Spleen (tissue), 11 donors: ENCODE measurements around the gene TBC1D19. TPM values are rescaled to one million over a fixed set of nuclear protein-coding genes. Genes with fewer than 3 reads are reported as not detected.
A peak's percentile ranks its signal among the peaks of the same experiment; 100 is the strongest.

ENCODE experiments used
- DNase-seq: peaks from one replicate; pipeline ENCODE4 v3.0.0-alpha.2; 2020
- H3K27ac ChIP-seq, 8 donors: fragments of 200-600 bp; sonication (generic) in 7 of 8; 1 replicate in 4 of 8; 2 replicates in 4 of 8; pipeline versions ENCODE4 v1.5.0 to v1.8.0; 2016 to 2021; ENCODE audit warnings: inconsistent platforms in 4 of 8, mild to moderate bottlenecking in 4 of 8, moderate library complexity in 1 of 8
- H3K27me3 ChIP-seq, 7 donors: fragments of 200-600 bp; sonication (generic) in 6 of 7; replicated peaks in 1 of 7; 1 replicate in 4 of 7; 2 replicates in 3 of 7; pipeline versions ENCODE4 v1.5.0 to v1.8.0; 2016 to 2021; ENCODE audit warnings: inconsistent platforms in 3 of 7, mild to moderate bottlenecking in 1 of 7
- H3K36me3 ChIP-seq, 6 donors: fragments of 200-600 bp; sonication (generic) in 5 of 6; 1 replicate in 4 of 6; 2 replicates in 2 of 6; pipeline versions ENCODE4 v1.5.0 to v1.8.0; 2016 to 2021; ENCODE audit warnings: inconsistent platforms in 2 of 6
- H3K4me1 ChIP-seq, 6 donors: fragments of 200-600 bp; sonication (generic) in 5 of 6; 1 replicate in 3 of 6; 2 replicates in 3 of 6; pipeline versions ENCODE4 v1.5.0 to v1.8.0; 2016 to 2021; ENCODE audit warnings: inconsistent platforms in 3 of 6
- H3K4me3 ChIP-seq, 8 donors: fragments of 200-600 bp; sonication (generic) in 7 of 8; 1 replicate in 4 of 8; 2 replicates in 4 of 8; pipeline versions ENCODE4 v1.5.0 to v1.8.0; 2016 to 2021; ENCODE audit warnings: inconsistent platforms in 4 of 8, mild to moderate bottlenecking in 4 of 8, moderate library complexity in 2 of 8
- H3K9me3 ChIP-seq, 8 donors: fragments of 200-600 bp; sonication (generic) in 7 of 8; 1 replicate in 4 of 8; 2 replicates in 4 of 8; pipeline versions ENCODE4 v1.5.0 to v1.8.0; 2016 to 2021; ENCODE audit warnings: inconsistent platforms in 4 of 8
- CTCF ChIP-seq, 11 experiments: fragments of 200-600 bp in 7 of 11; fragments of 450-650 bp in 4 of 11; sonication (generic) in 4 of 11; IDR thresholded peaks in 8 of 11; conservative IDR thresholded peaks in 3 of 11; 1 replicate in 7 of 11; 2 replicates in 4 of 11; pipeline versions ENCODE4 v1.4.0 to v1.8.0; 2016 to 2021; ENCODE audit warnings: antibody characterized with exemption in 11 of 11, inconsistent platforms in 4 of 11, mild to moderate bottlenecking in 1 of 11
- POLR2A ChIP-seq, 3 donors: fragments of 450-650 bp; IDR thresholded peaks; one replicate each; pipeline ENCODE4 v1.5.1; 2017; ENCODE audit warnings: antibody characterized with exemption in 3 of 3, mild to moderate bottlenecking in 1 of 3
- POLR2AphosphoS5 ChIP-seq, 3 donors: sonication (generic); formaldehyde crosslinking; IDR thresholded peaks; one replicate each; pipeline ENCODE4 v1.5.1; 2017; ENCODE audit warnings: antibody characterized with exemption in 3 of 3
- WGBS, 5 donors: extraction: QIAGEN DNeasy Blood & Tissue Kit in 3 of 5; methylation state at CpG; one replicate each; pipeline versions ENCODE4 v1.1.5 to v1.1.7; 2013 to 2018; 5-methylcytosine and 5-hydroxymethylcytosine counted together
- intact Hi-C: fragments of 100-400 bp; cut with DNase I; formaldehyde crosslinking; loops from one replicate; pipeline ENCODE4 v1.15.0; 2023; ENCODE audit warnings: low total_unique reads
- polyA plus RNA-seq, 3 donors: library from polyadenylated mRNA; stranded (reverse); fragments of 200-250 nt; gene quantifications; one replicate each; pipeline ENCODE4 v1.2.1, GENCODE V29; 2013
- total RNA-seq, 7 donors: library from RNA; depleted of rRNA in 3 of 7; stranded (reverse); fragments of >200 nt in 3 of 7; fragmentation: NEBNext Ultra II Directional in 4 of 7; extraction: Animal tissue kit (Norgen Biotek cat#: 25700) in 4 of 7; gene quantifications; one replicate each; pipeline versions ENCODE4 v1.1.0 to v1.2.1, GENCODE V29; 2016 to 2021
- donor health status: healthy with polysubstance abuse.
- donor health status: DM: no; HTN: no; CAD: no; lungs with moderate emphysema.
- donor health status: DM: no; HTN: no; CAD: no.
- donor health status: Bipolar disorder and iron deficiency.
- donor health status: healthy.
- donor health status: DM: no; HTN: no; CAD: no.
- donor health status: DM: yes; HTN: yes; CAD: no.

Gene TBC1D19
- total and polyA plus RNA-seq, 10 donors, result 1.1 to 18.0 (median 8.4) TPM

- 65 to 88% (median 82%) methylated on average over 1 of the region's 1 CpG for WGBS, 5 donors
- intact Hi-C loops, result no loop called here
These were observed 196.7 kb downstream of the TBC1D19 start for GRCh38 chr4:26780539-26780938.

GRCh38 chr4:26782168-26782829, 198.4 kb downstream of the TBC1D19 start:
- 37 to 63% (median 54%) methylated on average over 3 of the region's 3 CpGs for WGBS, 5 donors
- no peaks in the 10 kb centered on the region for H3K36me3 ChIP-seq
- H3K27ac ChIP-seq, result peak overlapping the region in 3 of 8 donors; percentile 16 to 51 (median 19)
- H3K27me3 ChIP-seq, result no peaks in the 10 kb centered on the region
- no peaks in the 10 kb centered on the region for H3K9me3 ChIP-seq
- intact Hi-C loops, result no loop called here
- peaks cover 0 to 19% (median 7%) of the 10 kb centered on the region in 6 donors for H3K4me1 ChIP-seq
- DNase-seq, result no peak
- TF ChIP-seq POLR2A (IDR thresholded peaks at IDR 0.05) (no peak), CTCF (IDR thresholded peaks at IDR 0.05 in 8 of 11, conservative IDR thresholded peaks at IDR 0.05 in 3 of 11) (no peak), POLR2AphosphoS5 (IDR thresholded peaks at IDR 0.05) (no peak)
- H3K4me3 ChIP-seq, result no peak overlapping the region

More at GRCh38 chr4:26780539-26780938, 196.7 kb downstream of the TBC1D19 start:
- no peak for TF ChIP-seq POLR2A (IDR thresholded peaks at IDR 0.05)
- TF ChIP-seq CTCF (IDR thresholded peaks at IDR 0.05 in 8 of 11, conservative IDR thresholded peaks at IDR 0.05 in 3 of 11), result no peak
- no peak for TF ChIP-seq POLR2AphosphoS5 (IDR thresholded peaks at IDR 0.05)
- Histone ChIP-seq H3K36me3 (no peaks in the 10 kb centered on the region), H3K4me3 (no peak overlapping the region), H3K4me1 (peaks cover 0 to 2% (median 0%) of the 10 kb centered on the region in 6 donors), H3K9me3 (no peaks in the 10 kb centered on the region), H3K27me3 (no peaks in the 10 kb centered on the region), H3K27ac (no peak overlapping the region)
- DNase-seq, result no peak

- Histone ChIP-seq H3K27me3 (no peaks in the 10 kb centered on the region), H3K27ac (no peak overlapping the region), H3K36me3 (no peaks in the 10 kb centered on the region), H3K9me3 (no peaks in the 10 kb centered on the region), H3K4me3 (no peak overlapping the region), H3K4me1 (peaks cover 4 to 24% (median 12%) of the 10 kb centered on the region in 6 donors)
- intact Hi-C loops, result no loop called here
- WGBS, 5 donors, result 82 to 92% (median 90%) methylated on average over 5 of the region's 5 CpGs
- TF ChIP-seq POLR2AphosphoS5 (IDR thresholded peaks at IDR 0.05) (no peak), CTCF (IDR thresholded peaks at IDR 0.05 in 8 of 11, conservative IDR thresholded peaks at IDR 0.05 in 3 of 11) (no peak), POLR2A (IDR thresholded peaks at IDR 0.05) (no peak)
- DNase-seq, result no peak
These were observed 198.9 kb downstream of the TBC1D19 start for GRCh38 chr4:26782830-26783202.

GRCh38 chr4:26784207-26784865, 200.5 kb downstream of the TBC1D19 start:
- intact Hi-C loops, result no loop called here
- TF ChIP-seq POLR2A (IDR thresholded peaks at IDR 0.05) (no peak), CTCF (IDR thresholded peaks at IDR 0.05 in 8 of 11, conservative IDR thresholded peaks at IDR 0.05 in 3 of 11) (no peak), POLR2AphosphoS5 (IDR thresholded peaks at IDR 0.05) (no peak)
- H3K27ac ChIP-seq, result no peak overlapping the region

More at GRCh38 chr4:26784207-26784865, 200.5 kb downstream of the TBC1D19 start:
- no peaks in the 10 kb centered on the region for H3K27me3 ChIP-seq
- peaks cover 11 to 35% (median 22%) of the 10 kb centered on the region in 6 donors for H3K4me1 ChIP-seq
- 87 to 100% (median 92%) methylated on average over 1 of the region's 1 CpG for WGBS, 5 donors
- H3K4me3 ChIP-seq, result no peak overlapping the region
- no peaks in the 10 kb centered on the region for H3K9me3 ChIP-seq
- no peak for DNase-seq
- no peaks in the 10 kb centered on the region for H3K36me3 ChIP-seq
